ENCODE data around the gene KRTAP10-9.
"Not testable (repeated sequence)": the region's sequence is repeated elsewhere in the genome, so short reads cannot be mapped to it uniquely, and the experiment has no call there.

Gene KRTAP10-9

DNA sequence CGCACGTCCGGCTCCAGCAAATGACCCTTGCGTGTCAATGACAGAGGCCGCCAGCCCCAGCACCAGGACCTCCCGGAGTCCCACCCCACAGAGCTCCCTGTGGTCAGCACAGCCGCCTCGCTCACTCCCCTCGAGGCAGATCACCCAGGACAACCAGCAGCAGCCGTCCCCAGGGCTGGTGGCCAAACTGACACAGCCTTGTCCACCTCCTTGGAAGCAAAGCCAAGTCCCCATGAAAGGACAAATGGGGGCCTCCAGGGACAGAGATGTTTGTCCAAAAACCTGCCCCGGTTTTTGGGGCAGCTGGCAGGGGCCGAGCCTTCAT, 12.4 kb downstream of the KRTAP10-9 start:
- DNase-seq (ENCODE audit: low read depth in 2 of 2): no peak

DNA sequence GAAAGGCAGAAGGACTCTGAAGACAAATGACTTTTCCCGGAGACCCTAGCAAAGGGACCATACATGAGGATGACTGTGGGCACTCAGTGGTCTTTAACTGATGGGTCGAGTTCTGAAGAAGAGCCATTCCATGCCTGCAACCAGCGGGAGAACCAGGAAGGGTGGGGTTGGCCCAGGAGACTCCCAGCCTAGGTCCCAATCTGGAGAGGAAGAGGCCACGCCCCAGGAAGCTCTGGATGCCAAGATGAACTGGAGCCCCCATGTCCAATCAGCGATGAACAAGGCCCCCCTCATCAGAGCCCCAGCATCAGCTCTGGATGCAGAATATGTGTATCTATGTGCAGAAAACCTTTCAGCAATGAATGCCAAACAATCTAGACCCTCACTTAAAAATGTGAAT, 13.9 kb downstream of the KRTAP10-9 start:
- no peak for DNase-seq (ENCODE audit: low read depth in 2 of 2)

DNA sequence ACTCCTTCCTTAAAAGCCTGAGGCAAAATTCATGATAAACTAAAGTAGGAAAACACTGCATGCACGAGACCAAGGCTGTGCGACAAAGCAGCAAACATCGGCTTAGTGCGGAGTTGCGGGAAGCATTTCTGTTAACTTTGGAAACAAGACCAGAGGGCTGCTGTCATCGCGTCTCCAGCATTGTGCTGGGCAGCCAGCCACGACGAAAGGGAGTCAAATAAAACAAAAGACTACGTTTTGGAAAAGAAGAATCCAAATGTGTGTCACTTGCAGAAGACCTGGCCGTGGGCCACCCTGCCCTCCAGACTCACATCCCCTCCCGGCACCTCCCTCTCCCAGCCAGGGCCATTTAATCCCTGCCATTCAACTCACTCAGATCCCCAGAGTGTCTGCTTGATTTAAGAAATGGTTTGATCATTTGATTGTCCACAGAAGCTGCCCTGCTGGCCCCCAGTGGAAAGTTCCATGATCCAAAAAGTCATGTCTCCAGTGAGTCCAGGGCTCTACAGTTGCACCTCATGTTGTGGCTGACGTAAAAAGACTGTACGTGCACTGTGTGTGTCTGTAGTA, 16.9 kb downstream of the KRTAP10-9 start:
- no peak for DNase-seq (ENCODE audit: low read depth in 2 of 2)

DNA sequence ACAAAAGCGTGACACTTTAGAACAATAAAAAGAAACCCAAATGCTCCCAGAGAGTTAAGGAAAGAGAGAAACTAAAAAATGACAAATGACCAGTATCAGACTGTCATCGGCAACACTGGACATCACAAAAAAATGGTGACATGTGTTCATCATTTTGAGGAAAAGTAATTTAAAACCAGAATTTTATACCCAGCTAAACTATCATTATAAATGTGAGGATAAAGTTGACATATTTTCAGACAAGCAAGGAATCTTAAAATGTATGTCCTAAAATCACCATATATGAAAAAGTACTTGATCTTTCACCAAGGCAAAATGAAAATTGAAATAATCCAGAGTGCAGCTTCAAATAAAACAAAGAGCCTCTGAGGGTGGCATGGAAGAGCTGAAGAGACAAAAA, 18.0 kb downstream of the KRTAP10-9 start:
- DNase-seq (ENCODE audit: low read depth in 2 of 2): no peak

DNA sequence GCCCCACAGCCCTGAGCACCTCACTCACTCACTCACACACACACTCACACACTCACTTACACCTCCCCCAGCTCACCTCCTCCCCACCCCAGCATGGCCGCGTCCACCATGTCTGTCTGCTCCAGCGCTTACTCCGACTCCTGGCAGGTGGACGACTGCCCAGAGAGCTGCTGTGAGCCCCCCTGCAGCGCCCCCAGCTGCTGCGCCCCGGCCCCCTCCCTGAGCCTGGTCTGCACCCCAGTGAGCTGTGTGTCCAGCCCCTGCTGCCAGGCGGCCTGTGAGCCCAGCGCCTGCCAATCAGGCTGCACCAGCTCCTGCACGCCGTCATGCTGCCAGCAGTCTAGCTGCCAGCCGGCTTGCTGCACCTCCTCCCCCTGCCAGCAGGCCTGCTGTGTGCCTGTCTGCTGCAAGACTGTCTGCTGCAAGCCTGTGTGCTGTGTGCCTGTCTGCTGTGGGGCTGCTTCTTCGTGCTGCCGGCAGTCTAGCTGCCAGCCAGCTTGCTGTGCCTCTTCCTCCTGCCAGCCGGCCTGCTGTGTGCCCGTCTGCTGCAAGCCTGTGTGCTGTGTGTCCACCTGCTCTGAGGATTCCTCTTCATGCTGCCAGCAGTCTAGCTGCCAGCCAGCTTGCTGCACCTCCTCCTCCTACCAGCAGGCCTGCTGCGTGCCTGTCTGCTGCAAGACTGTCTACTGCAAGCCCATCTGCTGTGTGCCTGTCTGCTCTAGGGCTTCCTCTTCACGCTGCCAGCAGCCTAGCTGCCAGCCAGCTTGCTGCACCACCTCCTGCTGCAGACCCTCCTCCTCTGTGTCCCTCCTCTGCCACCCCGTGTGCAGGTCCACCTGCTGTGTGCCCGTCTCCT, 19.7 kb downstream of the KRTAP10-9 start, which contains the start of gene KRTAP10-11:
KRTAP10-11 (plus strand) TSS at position 49 of the 856 bp plus-strand sequence; CDS start at position 94, 45 bp downstream.
- DNase-seq (ENCODE audit: low read depth in 2 of 2): not testable (repeated sequence)

DNA sequence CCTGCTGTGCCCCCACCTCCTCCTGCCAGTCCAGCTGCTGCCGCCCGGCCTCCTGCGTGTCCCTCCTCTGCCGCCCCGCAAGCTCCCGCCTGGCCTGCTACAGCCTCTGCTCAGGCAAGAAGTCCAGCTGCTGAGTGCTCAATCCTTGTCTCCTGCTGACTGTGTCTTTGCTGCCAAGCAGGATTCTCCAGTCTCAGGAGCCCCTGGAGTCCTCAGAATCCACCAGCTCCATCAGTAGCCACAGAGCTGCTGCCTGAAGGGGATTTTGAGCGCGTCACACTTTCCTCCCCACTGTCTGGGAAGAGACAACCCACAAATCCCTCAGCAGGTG, 20.3 kb downstream of the KRTAP10-9 start:
- no peak for DNase-seq (ENCODE audit: low read depth in 2 of 2)

DNA sequence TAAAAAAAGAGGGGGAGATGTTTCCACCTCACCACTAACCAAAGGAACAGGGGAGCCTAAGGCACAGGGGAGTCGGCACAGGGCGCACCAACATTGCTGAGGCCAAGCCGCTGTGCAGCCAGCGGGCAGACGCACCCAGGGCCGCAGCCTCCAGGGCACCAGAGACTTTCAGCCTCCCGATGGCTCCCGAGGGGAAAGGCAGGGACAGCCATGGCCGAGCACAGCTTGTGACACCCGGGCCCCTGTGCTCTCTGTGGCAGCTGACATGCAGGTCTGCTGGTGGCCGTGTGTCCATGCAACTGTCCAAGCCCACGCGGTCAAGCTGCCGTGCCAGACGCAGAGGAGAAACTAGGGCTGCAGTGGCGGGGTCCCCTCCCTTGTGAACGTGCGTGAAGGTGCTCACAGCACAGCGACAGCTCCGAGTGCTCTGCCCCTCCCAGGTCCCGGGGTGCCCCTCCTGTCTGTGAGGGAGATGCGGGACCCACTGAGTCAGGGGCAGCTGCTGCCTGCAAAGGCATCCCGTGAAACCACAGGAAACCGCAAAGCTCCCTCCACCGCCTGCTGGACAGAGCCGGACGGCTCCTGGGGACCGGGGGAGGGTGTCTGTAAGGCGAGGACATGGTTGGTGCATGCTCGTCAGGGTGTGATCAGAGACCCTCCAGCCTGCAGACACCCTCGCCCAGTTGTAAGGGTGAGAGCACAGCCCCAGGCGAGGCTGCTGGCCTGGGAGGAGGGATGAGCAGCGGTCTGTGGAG, 21.8 kb downstream of the KRTAP10-9 start:
- no peak for DNase-seq (ENCODE audit: low read depth in 2 of 2)

DNA sequence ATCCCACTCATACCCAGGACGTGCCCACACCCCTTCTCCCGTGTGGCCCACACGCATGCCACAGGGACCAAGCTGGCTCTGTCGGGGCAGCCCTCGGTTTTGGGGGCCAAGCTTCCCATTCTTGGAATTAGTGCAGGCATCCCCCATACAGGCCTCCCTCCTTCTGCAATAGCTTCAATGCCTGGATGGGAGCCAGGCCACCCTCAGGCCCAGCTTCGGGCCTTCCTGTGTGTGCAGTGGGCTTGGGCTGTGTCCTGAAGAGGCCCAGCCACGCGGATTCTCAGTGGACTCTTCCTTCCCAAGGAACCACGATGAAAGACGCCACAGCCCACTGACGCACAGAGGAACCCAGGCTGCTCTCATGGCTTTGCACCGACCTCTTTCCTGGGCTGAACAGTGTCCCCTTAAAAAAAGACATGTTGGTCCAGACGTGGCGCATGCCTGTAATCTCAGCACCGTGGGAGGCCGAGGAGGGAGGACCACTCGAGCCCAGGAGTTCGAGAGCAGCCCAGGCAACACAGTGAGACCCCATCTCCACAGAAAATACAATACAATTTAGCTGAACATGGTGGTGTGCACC, 22.7 kb downstream of the KRTAP10-9 start:
- no peak for DNase-seq (ENCODE audit: low read depth in 2 of 2)

DNA sequence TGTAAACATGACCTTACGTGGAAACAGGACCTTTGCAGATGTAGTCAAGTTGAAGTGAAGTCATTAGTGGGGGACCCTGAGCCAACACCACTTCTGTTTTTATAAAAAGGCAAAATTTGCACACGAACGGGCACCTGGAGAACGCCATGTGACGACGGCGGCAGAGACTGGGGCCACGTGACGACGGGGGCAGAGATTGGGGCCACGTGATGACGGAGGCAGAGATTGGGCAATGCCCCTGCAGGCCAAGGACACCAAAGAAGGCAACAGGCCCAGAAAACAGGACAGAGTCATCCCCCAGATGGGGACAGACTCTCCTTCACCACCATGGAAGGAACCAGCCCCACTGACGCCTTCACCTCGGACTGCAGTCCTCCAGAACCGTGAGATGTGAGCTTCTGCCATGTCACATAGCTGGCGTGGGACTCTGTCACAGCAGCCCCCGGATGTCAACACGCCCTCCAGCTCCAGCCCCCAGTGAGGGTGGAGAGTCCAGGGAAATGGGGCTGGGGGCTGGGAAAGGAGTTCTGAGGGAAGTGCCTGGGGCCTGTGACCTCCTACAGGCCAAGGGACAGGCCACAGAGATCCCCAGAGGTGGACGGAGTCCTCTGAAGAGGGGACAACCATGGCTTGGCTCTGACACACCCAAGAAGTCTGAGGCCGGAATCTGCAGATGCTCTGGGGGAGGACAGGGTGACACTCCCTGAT, 23.5 kb downstream of the KRTAP10-9 start:
- DNase-seq (ENCODE audit: low read depth in 2 of 2): no peak

DNA sequence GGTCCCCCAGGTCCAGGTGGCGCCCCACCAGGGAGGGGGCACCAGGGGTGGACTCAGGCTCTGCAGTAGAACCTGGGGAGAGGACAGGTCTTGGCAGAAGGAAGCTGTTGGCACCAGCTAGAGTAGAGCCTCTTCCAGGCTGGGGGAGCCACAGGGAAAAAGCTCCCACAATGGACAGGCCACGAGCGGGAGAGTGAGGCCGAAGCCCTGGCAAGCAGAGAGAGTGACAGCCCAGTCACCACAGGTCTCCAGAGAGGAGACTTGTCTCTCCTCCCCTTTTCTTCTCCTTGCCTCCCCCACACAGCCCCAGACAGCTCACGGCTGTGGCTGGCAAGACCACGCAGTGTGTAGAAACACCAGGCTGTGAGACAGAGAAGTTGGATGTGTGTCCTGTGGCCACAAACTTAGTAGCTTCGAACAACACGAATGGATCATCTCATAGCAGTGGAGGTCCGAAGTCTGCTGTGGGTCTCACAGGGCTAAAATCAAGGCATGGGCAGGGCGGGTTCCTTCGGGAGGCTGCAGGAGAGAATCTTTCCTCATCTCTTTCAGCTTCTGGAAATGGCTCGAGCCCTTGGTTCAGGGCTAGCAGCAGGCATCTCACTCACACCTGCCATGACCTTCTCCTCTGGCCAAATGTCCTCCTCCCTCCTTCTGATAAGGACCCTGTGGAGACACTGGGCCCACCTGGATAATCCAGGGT, 24.2 kb downstream of the KRTAP10-9 start:
- DNase-seq (ENCODE audit: low read depth in 2 of 2): no peak

DNA sequence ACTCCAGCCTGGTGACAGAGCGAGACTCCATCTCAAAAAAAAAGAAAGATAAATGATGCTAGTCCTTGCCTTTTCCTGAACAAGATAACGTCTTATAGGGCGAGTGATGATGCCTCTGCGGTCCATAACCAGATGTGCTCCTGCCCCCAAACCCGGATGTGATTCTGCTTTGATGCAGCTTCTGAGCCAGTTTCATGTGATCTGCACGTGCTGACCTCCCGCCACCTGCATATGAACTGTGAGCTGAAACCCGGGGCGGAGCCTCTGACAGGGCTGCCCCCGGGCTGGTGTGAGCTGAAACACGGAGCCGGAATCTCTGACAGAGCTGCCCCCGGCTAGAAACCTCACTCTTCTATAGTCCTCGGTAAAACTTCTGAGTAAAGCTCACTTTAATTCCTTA, 26.2 kb downstream of the KRTAP10-9 start:
- no peak for DNase-seq (ENCODE audit: low read depth in 2 of 2)

DNA sequence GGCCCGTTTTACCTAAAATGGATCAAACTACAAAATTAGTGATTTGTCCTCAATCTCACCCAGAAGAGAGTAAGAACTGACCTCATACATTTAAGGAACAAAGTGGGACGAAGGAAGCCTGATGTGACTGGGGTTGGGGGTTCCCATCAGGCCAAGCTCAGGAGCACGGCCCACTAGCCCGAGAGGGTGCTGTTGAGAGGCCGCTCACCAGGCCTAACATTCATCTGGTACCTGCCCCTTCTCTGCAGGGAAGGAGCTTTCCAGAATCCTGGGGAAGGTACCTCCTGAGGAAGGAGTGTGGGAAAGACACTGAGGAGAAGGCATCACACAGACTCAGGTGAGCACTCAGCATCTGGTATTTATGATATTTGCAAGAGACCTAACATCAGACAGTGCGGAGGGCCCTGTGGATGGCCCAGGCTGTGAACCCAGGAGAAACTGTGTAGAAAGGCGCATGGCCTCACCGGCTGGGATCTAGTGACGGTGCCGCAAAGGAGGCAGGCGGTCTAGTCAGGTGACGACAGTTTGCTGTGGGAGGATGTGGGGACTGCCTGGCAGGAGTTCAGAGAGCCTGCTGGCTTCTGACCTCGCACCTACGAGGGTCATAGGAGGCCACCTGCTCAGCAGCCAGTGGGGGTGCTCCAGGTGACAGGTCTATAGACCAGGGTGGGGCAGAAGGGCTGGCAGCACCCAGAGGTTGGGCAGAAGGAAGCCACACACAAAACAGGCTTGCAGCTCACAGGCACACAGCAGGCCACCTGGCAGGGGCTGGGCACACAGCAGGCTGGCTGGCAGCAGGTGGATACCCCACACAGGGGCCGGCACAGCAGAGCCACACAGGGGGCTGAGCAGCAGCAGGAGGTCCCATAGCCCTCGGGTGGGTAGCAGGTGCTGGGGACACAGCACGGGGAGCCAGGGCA, 27.0 kb downstream of the KRTAP10-9 start:
- no peak for DNase-seq (ENCODE audit: low read depth in 2 of 2)

DNA sequence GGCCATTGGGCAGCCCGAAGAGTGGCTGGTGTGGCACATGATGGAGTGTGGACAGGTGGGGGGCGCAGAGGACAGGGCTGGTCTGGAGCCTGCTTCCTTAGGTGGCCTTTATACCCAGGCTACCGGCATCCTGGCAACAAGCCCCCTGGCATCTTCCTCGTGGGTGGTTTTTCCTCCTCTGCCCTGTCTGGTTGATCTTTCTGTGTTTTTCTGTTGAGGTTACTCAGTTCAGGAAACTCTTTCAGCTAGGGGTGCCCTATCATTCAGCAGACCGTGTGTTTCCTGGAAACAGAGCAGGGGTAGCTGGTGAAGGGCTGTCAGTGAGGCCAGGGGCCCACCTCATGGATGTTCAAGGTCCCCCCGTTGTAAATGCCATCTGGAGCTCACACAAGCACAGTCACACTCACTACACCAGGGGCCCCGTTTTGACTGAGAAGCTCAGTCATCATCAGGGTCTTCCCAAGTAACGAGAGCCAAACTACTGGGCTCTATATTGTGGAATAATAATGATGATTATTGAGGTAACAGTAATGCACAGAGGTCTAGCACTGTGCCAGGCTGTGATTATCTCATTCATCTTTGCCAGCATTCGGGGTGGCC, 27.8 kb downstream of the KRTAP10-9 start, which contains the start of gene KRTAP12-4:
KRTAP12-4 (minus strand) TSS at position 84 of the 600 bp plus-strand sequence; CDS start at position 39, 45 bp downstream.
- no peak for DNase-seq (ENCODE audit: low read depth in 2 of 2)

DNA sequence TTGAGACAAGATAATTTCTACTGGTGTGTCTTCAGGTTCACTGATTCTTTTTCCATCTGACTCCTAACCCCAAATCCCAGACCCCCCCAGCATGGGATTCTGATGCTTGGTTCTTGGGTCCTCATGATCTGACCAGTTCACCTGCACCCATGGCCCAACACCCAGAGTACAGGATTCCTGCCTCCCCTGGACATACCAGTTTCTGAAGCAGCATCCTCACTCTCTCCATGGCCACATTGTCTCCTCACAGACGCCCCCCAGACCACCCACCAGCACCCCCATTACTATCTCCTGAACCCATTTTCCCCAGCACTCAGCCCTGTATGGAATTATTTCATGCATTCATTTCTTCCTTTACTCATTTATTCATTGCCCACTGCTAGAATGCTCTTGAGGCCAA, 30.0 kb downstream of the KRTAP10-9 start:
- no peak for DNase-seq (ENCODE audit: low read depth in 2 of 2)

DNA sequence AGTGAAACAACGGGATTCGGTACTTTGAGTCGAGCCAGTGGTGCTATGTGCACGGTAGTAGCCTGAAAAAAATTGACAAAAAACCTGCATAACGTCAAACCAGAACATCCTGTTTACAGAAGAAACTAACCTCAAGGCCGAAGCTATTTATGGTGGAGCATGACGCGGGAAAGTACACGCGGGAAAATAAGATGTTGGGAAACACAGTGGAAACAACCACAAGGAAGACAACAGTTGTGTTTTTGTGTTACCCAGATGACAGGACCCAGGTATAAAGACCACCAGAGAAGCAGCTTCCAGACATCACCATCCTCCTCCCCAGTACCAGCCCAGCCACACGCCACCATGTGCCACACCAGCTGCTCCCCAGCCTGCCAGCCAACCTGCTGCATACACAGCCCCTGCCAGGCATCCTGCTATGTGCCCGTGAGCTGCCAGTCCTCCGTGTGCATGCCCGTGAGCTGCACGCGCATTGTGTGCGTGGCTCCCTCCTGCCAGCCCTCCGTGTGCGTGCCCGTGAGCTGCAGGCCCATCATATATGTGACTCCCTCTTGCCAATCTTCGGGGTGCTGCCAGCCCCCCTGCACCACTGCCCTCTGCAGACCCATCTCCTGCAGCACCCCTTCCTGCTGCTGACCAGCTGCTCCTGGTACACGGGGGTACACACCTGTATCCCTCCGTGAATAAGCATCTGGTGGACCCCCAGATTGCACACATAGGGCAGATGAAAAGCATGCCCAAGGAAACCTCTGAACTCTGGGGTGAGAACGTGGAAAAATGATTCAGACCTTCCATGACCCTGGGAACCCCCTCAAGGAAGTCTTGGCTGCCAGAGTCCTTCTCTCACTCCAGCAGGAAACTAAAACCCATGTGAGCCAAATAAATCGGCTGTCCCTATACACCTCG, 31.0 kb downstream of the KRTAP10-9 start, which contains the start of gene KRTAP12-3:
KRTAP12-3 (plus strand) TSS at position 298 of the 906 bp plus-strand sequence; CDS start at position 346, 48 bp downstream.
- DNase-seq (ENCODE audit: low read depth in 2 of 2): no peak

DNA sequence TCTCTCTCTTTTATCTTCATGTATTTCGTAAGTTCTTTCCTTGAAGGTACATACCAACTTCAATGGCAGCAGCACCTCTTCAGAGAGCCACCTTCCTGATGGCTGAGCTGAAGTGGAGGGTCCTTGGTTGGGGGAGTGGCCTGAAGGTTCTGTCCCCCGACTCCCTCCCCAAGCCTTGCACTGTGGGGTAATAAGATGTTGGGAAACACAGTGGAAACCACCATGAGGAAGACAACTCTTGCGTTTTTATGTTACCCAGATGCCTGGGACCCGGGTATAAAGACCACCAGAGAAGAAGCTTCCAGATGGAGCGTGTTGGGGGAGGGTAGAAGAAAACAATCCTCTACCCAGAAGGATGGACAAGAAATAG, 31.6 kb downstream of the KRTAP10-9 start:
- DNase-seq (ENCODE audit: low read depth in 2 of 2): no peak

DNA sequence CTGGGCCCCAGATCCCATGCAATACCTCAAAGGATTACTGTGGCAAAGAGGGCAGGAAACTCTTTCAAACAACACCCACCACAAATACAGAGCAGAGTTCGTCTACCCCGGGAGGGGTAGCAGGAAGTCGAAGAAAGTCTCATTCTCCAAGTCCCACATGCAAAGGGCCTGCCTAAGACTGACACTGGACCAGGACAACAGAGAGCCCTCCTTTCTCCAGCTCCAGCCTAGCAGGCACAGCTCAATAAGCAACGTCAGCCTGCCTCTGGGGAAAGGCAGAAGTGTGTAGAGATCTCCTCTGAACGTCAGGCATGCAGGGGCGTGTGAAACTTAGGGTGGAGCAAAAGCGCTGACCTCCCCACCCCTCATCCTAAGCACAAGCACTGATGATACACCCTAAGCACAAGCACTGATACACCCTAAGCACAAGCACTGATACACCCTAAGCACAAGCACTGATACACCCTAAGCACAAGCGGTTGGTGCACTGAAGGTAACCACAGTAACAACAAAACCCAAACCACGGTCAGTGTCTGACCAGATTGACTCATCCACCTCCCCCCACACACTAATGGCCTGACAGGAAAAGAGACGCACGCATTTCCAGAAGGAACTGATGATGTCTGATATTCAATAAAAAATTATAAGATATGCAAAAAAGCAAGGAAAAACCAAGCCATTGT, 32.2 kb downstream of the KRTAP10-9 start:
- no peak for DNase-seq (ENCODE audit: low read depth in 2 of 2)

DNA sequence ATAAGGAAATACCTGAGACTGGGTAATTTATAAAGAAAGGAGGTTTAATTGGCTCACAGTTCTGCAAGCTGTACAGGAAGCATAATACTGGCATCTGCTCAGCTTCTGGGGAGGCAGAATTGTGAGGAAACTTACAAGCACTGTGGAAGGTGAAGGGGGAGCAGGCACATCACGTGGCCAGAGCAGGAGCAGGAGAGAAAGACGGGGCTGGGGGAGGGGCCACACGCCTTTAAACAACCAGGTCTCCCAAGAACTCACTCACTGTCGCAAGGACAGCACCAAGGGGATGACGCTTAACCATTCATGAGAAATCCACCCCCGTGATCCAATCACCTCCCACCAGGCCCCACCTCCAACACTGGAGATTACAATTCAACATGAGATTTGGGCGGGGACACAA, 34.7 kb downstream of the KRTAP10-9 start:
- DNase-seq (ENCODE audit: low read depth in 2 of 2): not testable (repeated sequence)
